Measurements from ENCODE around the gene TGFBR3. TPM values are rescaled to one million over a fixed set of nuclear protein-coding genes. Genes with fewer than 3 reads are reported as not detected.

TGFBR3 gene
- total and polyA plus RNA-seq, 2 of the 13 experiments (the other 11 are each of a cell fraction or from before 2014, with no cell fraction given) = 76.5 to 195 TPM

GRCh38 chr1:91744953-91745639 is 140.9 kb downstream of the TGFBR3 start (continued):
- TF ChIP-seq MATR3 (CRISPR knock-in tag; IDR thresholded peaks at IDR 0.05) (no peak), ZSCAN20 (CRISPR knock-in tag; IDR thresholded peaks at IDR 0.05; ENCODE audit: borderline replicate concordance) (no peak), ZNF776 (CRISPR knock-in tag; IDR thresholded peaks at IDR 0.05) (no peak), JDP2 (CRISPR knock-in tag; IDR thresholded peaks at IDR 0.05; ENCODE audit: borderline replicate concordance) (no peak), RARA (CRISPR knock-in tag; IDR thresholded peaks at IDR 0.05) (peak; percentile 70), MXD1 (CRISPR knock-in tag; IDR thresholded peaks at IDR 0.05) (no peak), ADNP (CRISPR knock-in tag; IDR thresholded peaks at IDR 0.05) (no peak), ARNT2 (CRISPR knock-in tag; IDR thresholded peaks at IDR 0.05; ENCODE audit: low read depth) (no peak), HMGXB4 (CRISPR knock-in tag; IDR thresholded peaks at IDR 0.05; ENCODE audit: borderline replicate concordance in 1 of 2, low read depth in 1 of 2) (0 out of 4 replicates have a peak, but pooled peaks of 1 of the 2 experiments have one; percentile 32), MEIS2 (CRISPR knock-in tag; IDR thresholded peaks at IDR 0.05) (no peak), HOXA3 (CRISPR knock-in tag; IDR thresholded peaks at IDR 0.05) (peak; percentile 31; the same call in 1 of the 2 replicates), ZBTB49 (CRISPR knock-in tag; IDR thresholded peaks at IDR 0.05; ENCODE audit: borderline replicate concordance) (no peak), ELF1 (CRISPR knock-in tag; IDR thresholded peaks at IDR 0.05) (no peak), SMAD1 (CRISPR knock-in tag; IDR thresholded peaks at IDR 0.05; ENCODE audit: borderline replicate concordance, low read depth) (no peak), KLF16 (CRISPR knock-in tag; IDR thresholded peaks at IDR 0.05) (no peak), THAP9 (CRISPR knock-in tag; IDR thresholded peaks at IDR 0.05; ENCODE audit: borderline replicate concordance) (no peak), ZNF574 (CRISPR knock-in tag; IDR thresholded peaks at IDR 0.05) (no peak), MIER3 (CRISPR knock-in tag; IDR thresholded peaks at IDR 0.05; ENCODE audit: borderline replicate concordance) (no peak; the same call in 1 of the 2 replicates), REL (CRISPR knock-in tag; conservative IDR thresholded peaks at IDR 0.05) (no peak)
